Suprapubic skin (tissue), 4 donors: ENCODE results near the gene AFF2.

ENCODE experiments used
- CTCF ChIP-seq, 2 donors: fragments of 200-600 bp in 1 of 2; fragments of 450-650 bp in 1 of 2; sonication (generic) in 1 of 2; IDR thresholded peaks; one replicate each; pipeline ENCODE4 v1.5.1; 2016 to 2019; ENCODE audit warnings: antibody characterized with exemption in 2 of 2, mild to moderate bottlenecking in 1 of 2, moderate library complexity in 1 of 2
- EP300 ChIP-seq: sonication (generic); formaldehyde crosslinking; IDR thresholded peaks from one replicate; pipeline ENCODE4 v1.6.1; 2017; ENCODE audit warnings: antibody characterized with exemption
- POLR2A ChIP-seq, 2 donors: fragments of 450-650 bp; IDR thresholded peaks; one replicate each; pipeline ENCODE4 v1.6.1; 2017; ENCODE audit warnings: antibody characterized with exemption in 2 of 2, mild to moderate bottlenecking in 2 of 2, moderate library complexity in 2 of 2
- POLR2AphosphoS5 ChIP-seq, 3 donors: sonication (generic); formaldehyde crosslinking; IDR thresholded peaks; one replicate each; pipeline ENCODE4 v1.6.1; 2017; ENCODE audit warnings: antibody characterized with exemption in 3 of 3

DNA sequence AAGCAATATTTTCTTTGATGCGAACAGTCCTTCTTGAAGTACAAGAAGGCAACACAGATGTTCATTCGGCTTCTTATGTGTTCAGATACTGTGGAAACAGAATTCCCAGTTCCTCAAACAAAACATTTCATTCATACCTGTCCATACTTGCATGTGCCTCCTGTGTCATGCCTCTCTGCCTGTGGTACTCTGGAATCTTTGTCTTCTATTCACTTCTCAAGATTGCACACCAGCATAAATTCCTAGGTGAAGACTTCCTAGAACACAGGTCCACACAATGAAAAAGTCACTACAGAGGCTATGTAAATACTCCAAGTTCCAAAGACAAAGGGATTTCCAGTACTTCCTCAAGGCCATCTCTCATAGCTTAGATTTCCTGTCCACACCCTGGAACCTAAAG lies 367.2 kb downstream of the AFF2 start:
- no peak for TF ChIP-seq CTCF (IDR thresholded peaks at IDR 0.05)
- TF ChIP-seq POLR2A (IDR thresholded peaks at IDR 0.05), result no peak
- TF ChIP-seq POLR2AphosphoS5 (IDR thresholded peaks at IDR 0.05), result no peak
- no peak for TF ChIP-seq EP300
